ENCODE results near the gene LRPPRC. TPM values are rescaled to one million over a fixed set of nuclear protein-coding genes. Genes with fewer than 3 reads are reported as not detected.

The LRPPRC gene
- total and polyA plus RNA-seq, 2 donors (not counting 3 experiments of a cell fraction or from before 2014, with no cell fraction given) = 22.6 to 94.0 TPM

DNA sequence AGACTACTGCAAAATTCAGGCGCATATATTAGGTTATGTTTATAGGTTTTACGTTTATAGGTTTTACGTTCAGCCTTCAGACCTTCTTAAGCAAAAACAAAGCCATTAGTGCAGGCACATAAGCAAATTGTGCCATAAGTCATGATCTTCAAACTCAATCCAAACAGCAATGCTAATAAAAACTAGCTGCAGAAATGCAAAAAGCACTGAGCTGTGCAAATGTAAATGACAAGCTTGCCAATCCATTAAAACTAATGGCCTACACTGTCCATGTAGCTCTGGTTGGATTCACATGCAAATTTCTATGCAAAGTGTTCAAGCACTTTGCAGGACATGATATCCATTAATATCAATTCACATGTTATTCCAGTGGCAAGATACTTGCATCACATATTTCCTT, 50.9 kb downstream of the LRPPRC start:
- BruUV-seq (replicated peaks) = no TSS peak
- CTCF ChIA-PET = no interaction called here
- POLR2A ChIA-PET = no interaction called here
- FAIRE-seq = no peak
- Histone ChIP-seq H4K20me1 (replicated peaks; ENCODE audit: control insufficient read depth, extremely low read depth, insufficient read depth, low read length) (no peaks in the 10 kb centered on the region), H3K27ac (ENCODE audit: insufficient read depth, low read depth, low read length) (no peak overlapping the region), H3K9ac (replicated peaks; ENCODE audit: extremely low read depth, insufficient read depth, low read length) (no peak overlapping the region), H3K36me3 (ENCODE audit: control insufficient read depth in 2 of 2, extremely low read depth in 1 of 2, insufficient read depth in 2 of 2, low read length in 2 of 2) (peaks cover 0 to 26% of the 10 kb centered on the region in 2 experiments), H3K9me3 (replicated peaks; ENCODE audit: control insufficient read depth, insufficient read depth, low read length) (no peaks in the 10 kb centered on the region), H2AFZ (ENCODE audit: low read depth, low read length) (no peak overlapping the region), H3K4me2 (ENCODE audit: insufficient read depth, low read length) (no peak overlapping the region), H3K4me1 (ENCODE audit: control insufficient read depth, extremely low read depth, insufficient read depth, low read length) (no peaks in the 10 kb centered on the region), H3K79me2 (ENCODE audit: control insufficient read depth, insufficient read depth, low read length) (peaks cover 3% of the 10 kb centered on the region), H3K9me1 (replicated peaks; ENCODE audit: control insufficient read depth, extremely low read depth, insufficient read depth, low read length) (no peaks in the 10 kb centered on the region), H3K4me3 (replicated peaks in 1 of 3; ENCODE audit: insufficient read depth in 1 of 3, low read depth in 1 of 3, low read length in 3 of 3) (no peak overlapping the region), H3K27me3 (ENCODE audit: control insufficient read depth in 2 of 2, insufficient read depth in 2 of 2, low read length in 2 of 2) (no peaks in the 10 kb centered on the region)
- intact Hi-C loops (cut with micrococcal nuclease) = no loop called here
- dilution Hi-C loops (cut with MboI; ENCODE audit: extremely low pct_ligation_motif_present, low sequenced_read_pairs) = no loop called here
- no peak for DNase-seq (ENCODE audit: low read depth, low spot score)
- TF ChIP-seq JUN (IDR thresholded peaks at IDR 0.05; ENCODE audit: borderline replicate concordance, insufficient read depth, insufficient read length, low read depth) (no peak), EZH2 (IDR thresholded peaks at IDR 0.05; ENCODE audit: borderline replicate concordance, low read depth, low read length, severe bottlenecking) (no peak)

DNA sequence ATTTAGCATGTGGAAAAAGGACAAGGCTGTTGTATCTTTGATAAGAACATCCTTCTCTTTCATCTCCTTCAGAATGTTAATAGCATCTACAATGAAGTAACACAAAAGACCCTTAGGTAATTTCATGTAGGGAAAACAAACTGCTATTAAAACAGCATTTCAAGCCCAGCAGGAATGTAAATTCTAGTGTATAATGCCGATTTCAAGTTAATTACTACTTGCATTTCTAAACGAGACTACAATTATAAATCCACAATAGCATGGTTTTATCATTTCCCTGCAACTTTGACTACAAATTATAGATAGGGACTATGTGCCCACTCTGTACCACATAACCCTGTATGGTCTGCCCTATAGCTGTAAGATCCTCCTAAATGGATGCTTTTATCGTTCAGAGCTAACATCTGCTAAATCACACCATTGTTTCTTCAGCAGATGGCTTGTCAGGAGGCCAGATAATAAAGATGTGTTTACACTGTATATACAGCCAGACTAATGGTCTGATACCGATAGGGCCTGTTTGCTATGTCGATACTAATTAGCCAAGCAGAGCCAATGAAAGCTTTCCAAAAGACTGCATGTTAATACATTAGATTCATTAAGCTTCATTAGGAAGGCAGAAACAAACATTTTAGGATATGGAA, 51.9 kb downstream of the LRPPRC start:
- Histone ChIP-seq H3K9ac (replicated peaks; ENCODE audit: extremely low read depth, insufficient read depth, low read length) (no peak overlapping the region), H3K79me2 (ENCODE audit: control insufficient read depth, insufficient read depth, low read length) (peaks cover 7% of the 10 kb centered on the region), H3K9me1 (replicated peaks; ENCODE audit: control insufficient read depth, extremely low read depth, insufficient read depth, low read length) (no peaks in the 10 kb centered on the region), H4K20me1 (replicated peaks; ENCODE audit: control insufficient read depth, extremely low read depth, insufficient read depth, low read length) (no peaks in the 10 kb centered on the region), H3K9me3 (replicated peaks; ENCODE audit: control insufficient read depth, insufficient read depth, low read length) (no peaks in the 10 kb centered on the region), H3K4me2 (ENCODE audit: insufficient read depth, low read length) (no peak overlapping the region), H3K27ac (ENCODE audit: insufficient read depth, low read depth, low read length) (no peak overlapping the region), H2AFZ (ENCODE audit: low read depth, low read length) (no peak overlapping the region), H3K4me3 (replicated peaks in 1 of 3; ENCODE audit: insufficient read depth in 1 of 3, low read depth in 1 of 3, low read length in 3 of 3) (no peak overlapping the region), H3K4me1 (ENCODE audit: control insufficient read depth, extremely low read depth, insufficient read depth, low read length) (no peaks in the 10 kb centered on the region), H3K27me3 (ENCODE audit: control insufficient read depth in 2 of 2, insufficient read depth in 2 of 2, low read length in 2 of 2) (no peaks in the 10 kb centered on the region), H3K36me3 (ENCODE audit: control insufficient read depth in 2 of 2, extremely low read depth in 1 of 2, insufficient read depth in 2 of 2, low read length in 2 of 2) (peaks cover 0 to 28% of the 10 kb centered on the region in 2 experiments)
- TF ChIP-seq, protein P1, sequence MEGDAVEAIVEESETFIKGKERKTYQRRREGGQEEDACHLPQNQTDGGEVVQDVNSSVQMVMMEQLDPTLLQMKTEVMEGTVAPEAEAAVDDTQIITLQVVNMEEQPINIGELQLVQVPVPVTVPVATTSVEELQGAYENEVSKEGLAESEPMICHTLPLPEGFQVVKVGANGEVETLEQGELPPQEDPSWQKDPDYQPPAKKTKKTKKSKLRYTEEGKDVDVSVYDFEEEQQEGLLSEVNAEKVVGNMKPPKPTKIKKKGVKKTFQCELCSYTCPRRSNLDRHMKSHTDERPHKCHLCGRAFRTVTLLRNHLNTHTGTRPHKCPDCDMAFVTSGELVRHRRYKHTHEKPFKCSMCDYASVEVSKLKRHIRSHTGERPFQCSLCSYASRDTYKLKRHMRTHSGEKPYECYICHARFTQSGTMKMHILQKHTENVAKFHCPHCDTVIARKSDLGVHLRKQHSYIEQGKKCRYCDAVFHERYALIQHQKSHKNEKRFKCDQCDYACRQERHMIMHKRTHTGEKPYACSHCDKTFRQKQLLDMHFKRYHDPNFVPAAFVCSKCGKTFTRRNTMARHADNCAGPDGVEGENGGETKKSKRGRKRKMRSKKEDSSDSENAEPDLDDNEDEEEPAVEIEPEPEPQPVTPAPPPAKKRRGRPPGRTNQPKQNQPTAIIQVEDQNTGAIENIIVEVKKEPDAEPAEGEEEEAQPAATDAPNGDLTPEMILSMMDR (IDR thresholded peaks at IDR 0.05; ENCODE audit: extremely low read depth in 1 of 2, insufficient read depth in 1 of 2, low read depth in 1 of 2, low read length in 2 of 2) = no peak
- TF ChIP-seq POLR2AphosphoS5 (IDR thresholded peaks at IDR 0.05; ENCODE audit: insufficient read depth, low read depth, low read length) (no peak), MYC (IDR thresholded peaks at IDR 0.05; ENCODE audit: low read depth, low read length) (no peak)
- BruUV-seq (replicated peaks) = no TSS peak
- DNase-seq (ENCODE audit: low read depth, low spot score) (no peak), FAIRE-seq (no peak)
- intact Hi-C loops (cut with micrococcal nuclease) = no loop called here
- POLR2A ChIA-PET = no interaction called here
- CTCF ChIA-PET = no interaction called here
- dilution Hi-C loops (cut with MboI; ENCODE audit: extremely low pct_ligation_motif_present, low sequenced_read_pairs) = no loop called here
